ENCODE results near the gene ANKRD13D. TPM values are rescaled to one million over a fixed set of nuclear protein-coding genes. Genes with fewer than 3 reads are reported as not detected.

The ANKRD13D gene
- polyA plus RNA-seq, 1 experiment: 30.7 TPM

- no peaks in the 10 kb centered on the region for H3K27me3 ChIP-seq (ENCODE audit: control insufficient read depth, insufficient read depth, low read length)
- ChIA-PET POLR2A (no interaction called here), CTCF (interaction anchor here (0.9 to 4.1 kb wide), 4 partner anchors 11 to 197 kb away, joined by 3 to 36 read pairs (median 4); no protein-coding TSS in a partner anchor)
- TF ChIP-seq CTCF (IDR thresholded peaks at IDR 0.05; ENCODE audit: insufficient read depth, low read depth, low read length): no peak
- peaks cover 58% of the 10 kb centered on the region for H3K36me3 ChIP-seq (ENCODE audit: control insufficient read depth, insufficient read depth, low read length)
- no peak for DNase-seq (ENCODE audit: low read depth)
- H3K4me3 ChIP-seq (ENCODE audit: low read depth, low read length): no peak overlapping the region
These were observed 37.3 kb upstream of the ANKRD13D start for GRCh38 chr11:67251841-67252240.

- POLR2A ChIA-PET: no interaction called here
- H3K4me3 ChIP-seq (ENCODE audit: low read depth, low read length): no peak overlapping the region
- no peak for DNase-seq (ENCODE audit: low read depth)
- CTCF ChIA-PET: interaction anchor here (1.0 to 4.1 kb wide), 8 partner anchors 10 to 198 kb away, joined by 3 to 36 read pairs (median 4); partner anchors contain the start of gene KDM2A
- H3K27me3 ChIP-seq (ENCODE audit: control insufficient read depth, insufficient read depth, low read length): no peaks in the 10 kb centered on the region
- H3K36me3 ChIP-seq (ENCODE audit: control insufficient read depth, insufficient read depth, low read length): peaks cover 61% of the 10 kb centered on the region
- TF ChIP-seq CTCF (IDR thresholded peaks at IDR 0.05; ENCODE audit: insufficient read depth, low read depth, low read length): peak; percentile 38; the same call in 1 of the 2 replicates
These were observed 36.3 kb upstream of the ANKRD13D start for GRCh38 chr11:67252831-67253239.

- CTCF ChIA-PET: interaction anchor here (1.1 to 4.1 kb wide), 7 partner anchors 8 to 200 kb away, joined by 3 to 36 read pairs (median 5); partner anchors contain the start of gene KDM2A
These were observed 35.1 kb upstream of the ANKRD13D start for GRCh38 chr11:67253872-67254624.

GRCh38 chr11:67254798-67255197, 34.3 kb upstream of the ANKRD13D start:
- DNase-seq (ENCODE audit: low read depth): no peak
- CTCF ChIA-PET: interaction anchor here (2.6 to 4.1 kb wide), 2 partner anchors 8 to 63 kb away, joined by 14 to 36 read pairs; no protein-coding TSS in a partner anchor
- Histone ChIP-seq H3K36me3 (ENCODE audit: control insufficient read depth, insufficient read depth, low read length) (peaks cover 53% of the 10 kb centered on the region), H3K4me3 (ENCODE audit: low read depth, low read length) (no peak overlapping the region), H3K27me3 (ENCODE audit: control insufficient read depth, insufficient read depth, low read length) (no peaks in the 10 kb centered on the region)
- TF ChIP-seq CTCF (IDR thresholded peaks at IDR 0.05; ENCODE audit: insufficient read depth, low read depth, low read length): no peak
- POLR2A ChIA-PET: no interaction called here

More at GRCh38 chr11:67253872-67254624, 35.1 kb upstream of the ANKRD13D start:
- TF ChIP-seq CTCF (IDR thresholded peaks at IDR 0.05; ENCODE audit: insufficient read depth, low read depth, low read length): no peak
- POLR2A ChIA-PET: interaction anchor here (0.5 kb wide), 1 partner anchor 22 kb away, joined by 3 read pairs; no protein-coding TSS in a partner anchor
- DNase-seq (ENCODE audit: low read depth): no peak
- no peak overlapping the region for H3K4me3 ChIP-seq (ENCODE audit: low read depth, low read length)
- no peaks in the 10 kb centered on the region for H3K27me3 ChIP-seq (ENCODE audit: control insufficient read depth, insufficient read depth, low read length)
- peaks cover 57% of the 10 kb centered on the region for H3K36me3 ChIP-seq (ENCODE audit: control insufficient read depth, insufficient read depth, low read length)

GRCh38 chr11:67255353-67255752, 33.8 kb upstream of the ANKRD13D start:
- POLR2A ChIA-PET: no interaction called here
- CTCF ChIA-PET: interaction anchor here (2.6 kb wide), 1 partner anchor 62 kb away, joined by 14 read pairs; no protein-coding TSS in a partner anchor
- H3K4me3 ChIP-seq (ENCODE audit: low read depth, low read length): no peak overlapping the region
- H3K36me3 ChIP-seq (ENCODE audit: control insufficient read depth, insufficient read depth, low read length): peaks cover 48% of the 10 kb centered on the region
- DNase-seq (ENCODE audit: low read depth): no peak
- no peak for TF ChIP-seq CTCF (IDR thresholded peaks at IDR 0.05; ENCODE audit: insufficient read depth, low read depth, low read length)
- H3K27me3 ChIP-seq (ENCODE audit: control insufficient read depth, insufficient read depth, low read length): no peaks in the 10 kb centered on the region
